Thoracic aorta (tissue), 2 donors: Measurements from ENCODE around the gene TMEM145. TPM values are rescaled to one million over a fixed set of nuclear protein-coding genes. Genes with fewer than 3 reads are reported as not detected.

Experiments
- ATAC-seq: fragments of 150-250 bp; one replicate; pipeline ENCODE4 v1.8.0; 2017; ENCODE audit warnings: low read depth; ENCODE audit not compliant: insufficient number of reproducible peaks, low FRiP score
- DNase-seq: peaks from one replicate; pipeline ENCODE4 v3.0.0-alpha.2; 2020; ENCODE audit warnings: low spot score
- H3K27ac ChIP-seq, 2 donors: fragments of 200-600 bp; sonication (generic); 1 replicate in 1 of 2; 2 replicates in 1 of 2; pipeline ENCODE4 v1.5.1; 2016; ENCODE audit warnings: mild to moderate bottlenecking in 2 of 2, moderate library complexity in 2 of 2
- H3K27me3 ChIP-seq: fragments of 200-600 bp; sonication (generic); replicated peaks from 2 replicates; pipeline ENCODE4 v1.6.0; 2016; ENCODE audit warnings: mild to moderate bottlenecking; ENCODE audit not compliant: insufficient read depth
- H3K36me3 ChIP-seq: fragments of 200-600 bp; sonication (generic); one replicate; pipeline ENCODE4 v1.5.1; 2016
- H3K4me1 ChIP-seq, 2 donors: fragments of 200-600 bp; sonication (generic); 1 replicate in 1 of 2; 2 replicates in 1 of 2; pipeline versions ENCODE4 v1.5.1 to v1.6.0; 2016; ENCODE audit warnings: low read depth in 2 of 2, mild to moderate bottlenecking in 1 of 2; ENCODE audit not compliant: control insufficient read depth in 1 of 2
- H3K4me3 ChIP-seq: fragments of 200-600 bp; sonication (generic); 2 replicates; pipeline ENCODE4 v1.5.1; 2016; ENCODE audit warnings: mild to moderate bottlenecking
- H3K9me3 ChIP-seq: fragments of 200-600 bp; sonication (generic); 2 replicates; pipeline ENCODE4 v1.5.1; 2016
- CTCF ChIP-seq: fragments of 200-600 bp; sonication (generic); IDR thresholded peaks from one replicate; pipeline ENCODE4 v1.5.1; 2019; ENCODE audit warnings: antibody characterized with exemption
- total RNA-seq, 2 donors: library from RNA; depleted of rRNA; stranded (reverse); fragments of >200 nt; gene quantifications; one replicate each; pipeline versions ENCODE4 v1.1.0 to v1.2.3, GENCODE V29; 2016

Gene TMEM145
- total RNA-seq, 2 donors from 2014 or later = not detected

GRCh38 chr19:42271861-42272534 is 41.1 kb upstream of the TMEM145 start:
- no peak for TF ChIP-seq CTCF
- Histone ChIP-seq H3K27me3 (no peaks in the 10 kb centered on the region), H3K4me1 (peaks cover 28 to 68% of the 10 kb centered on the region in 2 donors), H3K27ac (peak overlapping the region; percentile 85 to 99), H3K36me3 (peaks cover 30% of the 10 kb centered on the region), H3K9me3 (no peaks in the 10 kb centered on the region), H3K4me3 (no peak overlapping the region)
- DNase-seq (no peak), ATAC-seq (no peak)

- Histone ChIP-seq H3K27ac (no peak overlapping the region), H3K27me3 (no peaks in the 10 kb centered on the region), H3K4me3 (no peak overlapping the region), H3K9me3 (no peaks in the 10 kb centered on the region), H3K4me1 (peaks cover 33 to 72% of the 10 kb centered on the region in 2 donors), H3K36me3 (peaks cover 30% of the 10 kb centered on the region)
- ATAC-seq (no peak), DNase-seq (no peak)
- no peak for TF ChIP-seq CTCF
Measured at GRCh38 chr19:42272535-42272897, 40.6 kb upstream of the TMEM145 start.

GRCh38 chr19:42272989-42273406 is 40.1 kb upstream of the TMEM145 start:
- Histone ChIP-seq H3K27me3 (no peaks in the 10 kb centered on the region), H3K4me3 (no peak overlapping the region), H3K36me3 (peaks cover 30% of the 10 kb centered on the region), H3K27ac (no peak overlapping the region), H3K4me1 (peaks cover 38 to 72% of the 10 kb centered on the region in 2 donors), H3K9me3 (no peaks in the 10 kb centered on the region)
- no peak for ATAC-seq
- DNase-seq = no peak
- no peak for TF ChIP-seq CTCF

GRCh38 chr19:42273407-42274064 is 39.6 kb upstream of the TMEM145 start:
- ATAC-seq (no peak), DNase-seq (no peak)
- Histone ChIP-seq H3K4me3 (no peak overlapping the region), H3K4me1 (peaks cover 44 to 77% of the 10 kb centered on the region in 2 donors), H3K27ac (no peak overlapping the region), H3K27me3 (no peaks in the 10 kb centered on the region), H3K36me3 (peaks cover 30% of the 10 kb centered on the region), H3K9me3 (no peaks in the 10 kb centered on the region)
- no peak for TF ChIP-seq CTCF

- Histone ChIP-seq H3K27me3 (no peaks in the 10 kb centered on the region), H3K9me3 (no peaks in the 10 kb centered on the region), H3K4me3 (no peak overlapping the region), H3K36me3 (peaks cover 30% of the 10 kb centered on the region), H3K4me1 (peaks cover 50 to 84% of the 10 kb centered on the region in 2 donors), H3K27ac (no peak overlapping the region)
- ATAC-seq (no peak), DNase-seq (no peak)
- TF ChIP-seq CTCF = no peak
Measured at GRCh38 chr19:42274065-42274682, 38.9 kb upstream of the TMEM145 start.
